Gastrocnemius medialis (tissue), 4 donors: ENCODE results near the gene FAM162A.

Experiments
- POLR2A ChIP-seq, 2 donors: fragments of 450-650 bp; IDR thresholded peaks; one replicate each; pipeline ENCODE4 v1.6.1; 2017; ENCODE audit warnings: antibody characterized with exemption in 2 of 2, mild to moderate bottlenecking in 2 of 2, moderate library complexity in 2 of 2
- TF ChIP-seq, protein P1 (sequence below), 5 experiments: fragments of 450-650 bp in 3 of 5; fragments of 200-600 bp in 2 of 5; sonication (generic) in 2 of 5; IDR thresholded peaks in 4 of 5; conservative IDR thresholded peaks in 1 of 5; 1 replicate in 4 of 5; 2 replicates in 1 of 5; pipeline ENCODE4 v1.5.1; 2016 to 2019; ENCODE audit warnings: antibody characterized with exemption in 5 of 5, mild to moderate bottlenecking in 3 of 5, moderate library complexity in 3 of 5

DNA sequence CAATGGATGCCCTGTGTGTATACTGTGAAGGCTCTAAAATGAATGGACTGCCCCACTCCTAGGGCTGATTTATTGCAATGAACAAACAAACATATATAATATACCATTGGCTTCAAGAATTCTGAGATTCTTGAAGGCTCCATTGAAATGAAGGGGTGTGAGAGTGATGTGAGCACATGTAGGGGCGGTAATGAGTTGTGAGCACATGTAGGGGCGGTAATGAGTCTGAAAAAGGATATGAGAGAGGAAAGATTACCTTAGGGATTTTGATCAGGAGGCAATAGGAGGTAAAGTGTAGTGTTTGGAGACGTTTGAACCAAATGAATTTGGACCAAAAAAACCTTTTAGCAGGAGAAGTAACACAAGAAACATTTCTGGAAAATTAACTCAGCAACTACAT is 3.7 kb downstream of the FAM162A start:
- TF ChIP-seq, protein P1, sequence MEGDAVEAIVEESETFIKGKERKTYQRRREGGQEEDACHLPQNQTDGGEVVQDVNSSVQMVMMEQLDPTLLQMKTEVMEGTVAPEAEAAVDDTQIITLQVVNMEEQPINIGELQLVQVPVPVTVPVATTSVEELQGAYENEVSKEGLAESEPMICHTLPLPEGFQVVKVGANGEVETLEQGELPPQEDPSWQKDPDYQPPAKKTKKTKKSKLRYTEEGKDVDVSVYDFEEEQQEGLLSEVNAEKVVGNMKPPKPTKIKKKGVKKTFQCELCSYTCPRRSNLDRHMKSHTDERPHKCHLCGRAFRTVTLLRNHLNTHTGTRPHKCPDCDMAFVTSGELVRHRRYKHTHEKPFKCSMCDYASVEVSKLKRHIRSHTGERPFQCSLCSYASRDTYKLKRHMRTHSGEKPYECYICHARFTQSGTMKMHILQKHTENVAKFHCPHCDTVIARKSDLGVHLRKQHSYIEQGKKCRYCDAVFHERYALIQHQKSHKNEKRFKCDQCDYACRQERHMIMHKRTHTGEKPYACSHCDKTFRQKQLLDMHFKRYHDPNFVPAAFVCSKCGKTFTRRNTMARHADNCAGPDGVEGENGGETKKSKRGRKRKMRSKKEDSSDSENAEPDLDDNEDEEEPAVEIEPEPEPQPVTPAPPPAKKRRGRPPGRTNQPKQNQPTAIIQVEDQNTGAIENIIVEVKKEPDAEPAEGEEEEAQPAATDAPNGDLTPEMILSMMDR (IDR thresholded peaks at IDR 0.05 in 4 of 5, conservative IDR thresholded peaks at IDR 0.05 in 1 of 5): no peak
- no peak for TF ChIP-seq POLR2A (IDR thresholded peaks at IDR 0.05)
